ENCODE measurements around the gene RGL2.

DNA sequence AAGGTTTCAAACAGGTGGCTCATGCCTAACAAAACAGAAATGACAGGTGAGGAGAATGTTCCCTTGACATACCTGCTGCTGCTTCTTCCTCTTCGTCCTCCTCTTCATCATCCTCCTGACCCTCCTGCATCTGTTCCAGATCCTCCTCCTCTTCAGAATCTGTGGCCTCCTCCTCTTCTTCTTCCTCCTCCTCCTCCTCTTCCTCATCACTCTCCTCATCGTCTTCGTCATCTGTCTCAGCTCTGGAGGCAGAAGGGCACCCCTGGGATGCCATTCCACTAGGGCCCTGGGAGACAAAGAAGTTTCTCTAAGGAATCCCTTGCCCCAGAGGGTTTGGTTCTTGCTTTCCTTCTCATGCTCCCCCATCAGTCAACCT is 21.2 kb upstream of the RGL2 start:
- TF ChIP-seq CTCF (IDR thresholded peaks at IDR 0.05; ENCODE audit: poor library complexity) (no peak), EZH2phosphoT487 (IDR thresholded peaks at IDR 0.05; ENCODE audit: low read depth, severe bottlenecking, unreplicated experiment) (no peak), EZH2 (IDR thresholded peaks at IDR 0.05; ENCODE audit: borderline replicate concordance) (no peak)
